Measurements from ENCODE around the gene SERTAD2. TPM values are rescaled to one million over a fixed set of nuclear protein-coding genes. Genes with fewer than 3 reads are reported as not detected.

The SERTAD2 gene
- total and polyA plus RNA-seq, 2 experiments from 2014 or later, result 6.2 to 6.4 TPM

DNA sequence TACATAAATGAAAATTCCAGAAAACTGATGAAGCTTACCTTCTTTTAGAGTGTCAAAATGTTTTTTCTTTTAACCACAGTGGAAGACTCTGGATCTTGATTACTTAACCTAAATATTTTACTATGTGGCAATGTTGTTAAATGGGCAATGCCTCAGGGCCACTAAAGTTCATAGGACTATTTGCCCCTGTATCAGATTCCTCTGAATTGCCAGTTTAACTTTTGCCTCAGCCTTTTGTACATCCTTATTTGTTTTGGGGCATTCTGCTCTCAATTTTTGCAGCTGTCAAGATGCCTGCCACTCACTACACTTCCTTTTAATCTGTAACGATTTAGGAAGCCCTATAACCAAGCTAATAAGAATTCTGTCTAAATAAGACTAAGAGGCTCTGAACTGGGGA, 31.7 kb upstream of the SERTAD2 start:
- Mint-ChIP-seq H3K4me1 (peaks cover 10% of the 10 kb centered on the region; the same call in 2 of the 3 replicates), H3K36me3 (ENCODE audit: low read depth) (no peaks in the 10 kb centered on the region), H3K9me3 (no peaks in the 10 kb centered on the region), H3K27ac (no peak overlapping the region), H3K27me3 (ENCODE audit: insufficient read depth, low read depth, poor library complexity) (no peaks in the 10 kb centered on the region), H3K4me3 (no peak overlapping the region)
- no peak overlapping the region for H3K4me2 ChIP-seq
- TF ChIP-seq CREB1 (CRISPR knock-in tag; IDR thresholded peaks at IDR 0.05; ENCODE audit: low read depth) (no peak), ZNF114 (CRISPR knock-in tag; IDR thresholded peaks at IDR 0.05) (no peak), EZH2 (IDR thresholded peaks at IDR 0.05; ENCODE audit: low read depth, unreplicated experiment) (no peak), STAT1 (IDR thresholded peaks at IDR 0.05; ENCODE audit: unreplicated experiment) (no peak), EZH2phosphoT487 (IDR thresholded peaks at IDR 0.05; ENCODE audit: unreplicated experiment) (no peak), JUNB (IDR thresholded peaks at IDR 0.05; ENCODE audit: unreplicated experiment) (no peak), ZNF331 (CRISPR knock-in tag; IDR thresholded peaks at IDR 0.05; ENCODE audit: low read depth) (no peak)
- TF ChIP-seq, protein P1, sequence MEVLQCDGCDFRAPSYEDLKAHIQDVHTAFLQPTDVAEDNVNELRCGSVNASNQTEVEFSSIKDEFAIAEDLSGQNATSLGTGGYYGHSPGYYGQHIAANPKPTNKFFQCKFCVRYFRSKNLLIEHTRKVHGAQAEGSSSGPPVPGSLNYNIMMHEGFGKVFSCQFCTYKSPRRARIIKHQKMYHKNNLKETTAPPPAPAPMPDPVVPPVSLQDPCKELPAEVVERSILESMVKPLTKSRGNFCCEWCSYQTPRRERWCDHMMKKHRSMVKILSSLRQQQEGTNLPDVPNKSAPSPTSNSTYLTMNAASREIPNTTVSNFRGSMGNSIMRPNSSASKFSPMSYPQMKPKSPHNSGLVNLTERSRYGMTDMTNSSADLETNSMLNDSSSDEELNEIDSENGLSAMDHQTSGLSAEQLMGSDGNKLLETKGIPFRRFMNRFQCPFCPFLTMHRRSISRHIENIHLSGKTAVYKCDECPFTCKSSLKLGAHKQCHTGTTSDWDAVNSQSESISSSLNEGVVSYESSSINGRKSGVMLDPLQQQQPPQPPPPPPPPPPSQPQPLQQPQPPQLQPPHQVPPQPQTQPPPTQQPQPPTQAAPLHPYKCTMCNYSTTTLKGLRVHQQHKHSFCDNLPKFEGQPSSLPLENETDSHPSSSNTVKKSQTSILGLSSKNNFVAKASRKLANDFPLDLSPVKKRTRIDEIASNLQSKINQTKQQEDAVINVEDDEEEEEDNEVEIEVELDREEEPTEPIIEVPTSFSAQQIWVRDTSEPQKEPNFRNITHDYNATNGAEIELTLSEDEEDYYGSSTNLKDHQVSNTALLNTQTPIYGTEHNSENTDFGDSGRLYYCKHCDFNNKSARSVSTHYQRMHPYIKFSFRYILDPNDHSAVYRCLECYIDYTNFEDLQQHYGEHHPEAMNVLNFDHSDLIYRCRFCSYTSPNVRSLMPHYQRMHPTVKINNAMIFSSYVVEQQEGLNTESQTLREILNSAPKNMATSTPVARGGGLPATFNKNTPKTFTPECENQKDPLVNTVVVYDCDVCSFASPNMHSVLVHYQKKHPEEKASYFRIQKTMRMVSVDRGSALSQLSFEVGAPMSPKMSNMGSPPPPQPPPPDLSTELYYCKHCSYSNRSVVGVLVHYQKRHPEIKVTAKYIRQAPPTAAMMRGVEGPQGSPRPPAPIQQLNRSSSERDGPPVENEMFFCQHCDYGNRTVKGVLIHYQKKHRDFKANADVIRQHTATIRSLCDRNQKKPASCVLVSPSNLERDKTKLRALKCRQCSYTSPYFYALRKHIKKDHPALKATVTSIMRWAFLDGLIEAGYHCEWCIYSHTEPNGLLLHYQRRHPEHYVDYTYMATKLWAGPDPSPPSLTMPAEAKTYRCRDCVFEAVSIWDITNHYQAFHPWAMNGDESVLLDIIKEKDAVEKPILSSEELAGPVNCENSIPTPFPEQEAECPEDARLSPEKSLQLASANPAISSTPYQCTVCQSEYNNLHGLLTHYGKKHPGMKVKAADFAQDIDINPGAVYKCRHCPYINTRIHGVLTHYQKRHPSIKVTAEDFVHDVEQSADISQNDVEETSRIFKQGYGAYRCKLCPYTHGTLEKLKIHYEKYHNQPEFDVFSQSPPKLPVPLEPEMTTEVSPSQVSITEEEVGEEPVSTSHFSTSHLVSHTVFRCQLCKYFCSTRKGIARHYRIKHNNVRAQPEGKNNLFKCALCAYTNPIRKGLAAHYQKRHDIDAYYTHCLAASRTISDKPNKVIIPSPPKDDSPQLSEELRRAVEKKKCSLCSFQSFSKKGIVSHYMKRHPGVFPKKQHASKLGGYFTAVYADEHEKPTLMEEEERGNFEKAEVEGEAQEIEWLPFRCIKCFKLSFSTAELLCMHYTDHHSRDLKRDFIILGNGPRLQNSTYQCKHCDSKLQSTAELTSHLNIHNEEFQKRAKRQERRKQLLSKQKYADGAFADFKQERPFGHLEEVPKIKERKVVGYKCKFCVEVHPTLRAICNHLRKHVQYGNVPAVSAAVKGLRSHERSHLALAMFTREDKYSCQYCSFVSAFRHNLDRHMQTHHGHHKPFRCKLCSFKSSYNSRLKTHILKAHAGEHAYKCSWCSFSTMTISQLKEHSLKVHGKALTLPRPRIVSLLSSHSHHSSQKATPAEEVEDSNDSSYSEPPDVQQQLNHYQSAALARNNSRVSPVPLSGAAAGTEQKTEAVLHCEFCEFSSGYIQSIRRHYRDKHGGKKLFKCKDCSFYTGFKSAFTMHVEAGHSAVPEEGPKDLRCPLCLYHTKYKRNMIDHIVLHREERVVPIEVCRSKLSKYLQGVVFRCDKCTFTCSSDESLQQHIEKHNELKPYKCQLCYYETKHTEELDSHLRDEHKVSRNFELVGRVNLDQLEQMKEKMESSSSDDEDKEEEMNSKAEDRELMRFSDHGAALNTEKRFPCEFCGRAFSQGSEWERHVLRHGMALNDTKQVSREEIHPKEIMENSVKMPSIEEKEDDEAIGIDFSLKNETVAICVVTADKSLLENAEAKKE (CRISPR knock-in tag; IDR thresholded peaks at IDR 0.05), result no peak
- TF ChIP-seq, protein P2, sequence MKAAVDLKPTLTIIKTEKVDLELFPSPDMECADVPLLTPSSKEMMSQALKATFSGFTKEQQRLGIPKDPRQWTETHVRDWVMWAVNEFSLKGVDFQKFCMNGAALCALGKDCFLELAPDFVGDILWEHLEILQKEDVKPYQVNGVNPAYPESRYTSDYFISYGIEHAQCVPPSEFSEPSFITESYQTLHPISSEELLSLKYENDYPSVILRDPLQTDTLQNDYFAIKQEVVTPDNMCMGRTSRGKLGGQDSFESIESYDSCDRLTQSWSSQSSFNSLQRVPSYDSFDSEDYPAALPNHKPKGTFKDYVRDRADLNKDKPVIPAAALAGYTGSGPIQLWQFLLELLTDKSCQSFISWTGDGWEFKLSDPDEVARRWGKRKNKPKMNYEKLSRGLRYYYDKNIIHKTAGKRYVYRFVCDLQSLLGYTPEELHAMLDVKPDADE (IDR thresholded peaks at IDR 0.05), result no peak
- TF ChIP-seq, protein P3, sequence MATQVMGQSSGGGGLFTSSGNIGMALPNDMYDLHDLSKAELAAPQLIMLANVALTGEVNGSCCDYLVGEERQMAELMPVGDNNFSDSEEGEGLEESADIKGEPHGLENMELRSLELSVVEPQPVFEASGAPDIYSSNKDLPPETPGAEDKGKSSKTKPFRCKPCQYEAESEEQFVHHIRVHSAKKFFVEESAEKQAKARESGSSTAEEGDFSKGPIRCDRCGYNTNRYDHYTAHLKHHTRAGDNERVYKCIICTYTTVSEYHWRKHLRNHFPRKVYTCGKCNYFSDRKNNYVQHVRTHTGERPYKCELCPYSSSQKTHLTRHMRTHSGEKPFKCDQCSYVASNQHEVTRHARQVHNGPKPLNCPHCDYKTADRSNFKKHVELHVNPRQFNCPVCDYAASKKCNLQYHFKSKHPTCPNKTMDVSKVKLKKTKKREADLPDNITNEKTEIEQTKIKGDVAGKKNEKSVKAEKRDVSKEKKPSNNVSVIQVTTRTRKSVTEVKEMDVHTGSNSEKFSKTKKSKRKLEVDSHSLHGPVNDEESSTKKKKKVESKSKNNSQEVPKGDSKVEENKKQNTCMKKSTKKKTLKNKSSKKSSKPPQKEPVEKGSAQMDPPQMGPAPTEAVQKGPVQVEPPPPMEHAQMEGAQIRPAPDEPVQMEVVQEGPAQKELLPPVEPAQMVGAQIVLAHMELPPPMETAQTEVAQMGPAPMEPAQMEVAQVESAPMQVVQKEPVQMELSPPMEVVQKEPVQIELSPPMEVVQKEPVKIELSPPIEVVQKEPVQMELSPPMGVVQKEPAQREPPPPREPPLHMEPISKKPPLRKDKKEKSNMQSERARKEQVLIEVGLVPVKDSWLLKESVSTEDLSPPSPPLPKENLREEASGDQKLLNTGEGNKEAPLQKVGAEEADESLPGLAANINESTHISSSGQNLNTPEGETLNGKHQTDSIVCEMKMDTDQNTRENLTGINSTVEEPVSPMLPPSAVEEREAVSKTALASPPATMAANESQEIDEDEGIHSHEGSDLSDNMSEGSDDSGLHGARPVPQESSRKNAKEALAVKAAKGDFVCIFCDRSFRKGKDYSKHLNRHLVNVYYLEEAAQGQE (IDR thresholded peaks at IDR 0.05; ENCODE audit: unreplicated experiment), result no peak
- TF ChIP-seq, protein P4, sequence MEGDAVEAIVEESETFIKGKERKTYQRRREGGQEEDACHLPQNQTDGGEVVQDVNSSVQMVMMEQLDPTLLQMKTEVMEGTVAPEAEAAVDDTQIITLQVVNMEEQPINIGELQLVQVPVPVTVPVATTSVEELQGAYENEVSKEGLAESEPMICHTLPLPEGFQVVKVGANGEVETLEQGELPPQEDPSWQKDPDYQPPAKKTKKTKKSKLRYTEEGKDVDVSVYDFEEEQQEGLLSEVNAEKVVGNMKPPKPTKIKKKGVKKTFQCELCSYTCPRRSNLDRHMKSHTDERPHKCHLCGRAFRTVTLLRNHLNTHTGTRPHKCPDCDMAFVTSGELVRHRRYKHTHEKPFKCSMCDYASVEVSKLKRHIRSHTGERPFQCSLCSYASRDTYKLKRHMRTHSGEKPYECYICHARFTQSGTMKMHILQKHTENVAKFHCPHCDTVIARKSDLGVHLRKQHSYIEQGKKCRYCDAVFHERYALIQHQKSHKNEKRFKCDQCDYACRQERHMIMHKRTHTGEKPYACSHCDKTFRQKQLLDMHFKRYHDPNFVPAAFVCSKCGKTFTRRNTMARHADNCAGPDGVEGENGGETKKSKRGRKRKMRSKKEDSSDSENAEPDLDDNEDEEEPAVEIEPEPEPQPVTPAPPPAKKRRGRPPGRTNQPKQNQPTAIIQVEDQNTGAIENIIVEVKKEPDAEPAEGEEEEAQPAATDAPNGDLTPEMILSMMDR (conservative IDR thresholded peaks at IDR 0.05; ENCODE audit: low read depth in 2 of 2), result no peak
- H3K4me3 ChIP-seq, result no peak overlapping the region
- no peak overlapping the region for H2AFZ ChIP-seq
- H3F3A ChIP-seq (replicated peaks; ENCODE audit: low read depth), result no peaks in the 10 kb centered on the region
- peaks cover 9% of the 10 kb centered on the region for H3K4me1 ChIP-seq (ENCODE audit: insufficient read depth)
- H3K79me2 ChIP-seq (replicated peaks; ENCODE audit: insufficient read depth), result no peaks in the 10 kb centered on the region
- no peak for DNase-seq (ENCODE audit: low spot score)
- H3K9me2 ChIP-seq (ENCODE audit: insufficient read depth), result no peaks in the 10 kb centered on the region
- H3K36me3 ChIP-seq (ENCODE audit: insufficient read depth), result no peaks in the 10 kb centered on the region
- no peaks in the 10 kb centered on the region for H3K27me3 ChIP-seq (ENCODE audit: insufficient read depth)
- H3K27ac ChIP-seq (ENCODE audit: low read depth), result no peak overlapping the region
- no peak for ATAC-seq
- no peaks in the 10 kb centered on the region for H4K20me1 ChIP-seq (replicated peaks; ENCODE audit: insufficient read depth)

Measured in GM23338 (cell line).